Liver (tissue), 9 donors: ENCODE results near the gene RAB12. TPM values are rescaled to one million over a fixed set of nuclear protein-coding genes. Genes with fewer than 3 reads are reported as not detected.

ENCODE experiments used
- DNase-seq: peaks from one replicate; pipeline ENCODE4 v3.0.0-alpha.2; 2017; ENCODE audit warnings: low spot score
- H3K27ac ChIP-seq, 2 donors: one replicate each; pipeline ENCODE4 v1.7.0; 2013; ENCODE audit warnings: inconsistent platforms in 2 of 2, low read length in 2 of 2, control low read depth in 1 of 2, low read depth in 1 of 2, mild to moderate bottlenecking in 1 of 2
- H3K27me3 ChIP-seq, 4 donors: one replicate each; pipeline versions ENCODE4 v1.6.1 to v1.7.0; 2013; ENCODE audit warnings: low read length in 3 of 4, inconsistent platforms in 1 of 4, mild to moderate bottlenecking in 1 of 4, moderate library complexity in 1 of 4; ENCODE audit not compliant: control insufficient read depth in 4 of 4, insufficient read depth in 4 of 4
- H3K36me3 ChIP-seq, 4 donors: one replicate each; pipeline versions ENCODE4 v1.6.1 to v1.7.0; 2013; ENCODE audit warnings: low read length in 3 of 4, mild to moderate bottlenecking in 3 of 4, low read depth in 1 of 4, moderate library complexity in 1 of 4; ENCODE audit not compliant: control insufficient read depth in 4 of 4, insufficient read depth in 3 of 4
- H3K4me1 ChIP-seq, 4 donors: one replicate each; pipeline versions ENCODE4 v1.6.1 to v1.7.0; 2013; ENCODE audit warnings: low read length in 3 of 4, mild to moderate bottlenecking in 3 of 4, moderate library complexity in 1 of 4; ENCODE audit not compliant: control insufficient read depth in 4 of 4, insufficient read depth in 4 of 4
- H3K4me3 ChIP-seq, 3 donors: one replicate each; pipeline versions ENCODE4 v1.6.1 to v1.7.0; 2013; ENCODE audit warnings: low read length in 3 of 3, control low read depth in 1 of 3, low read depth in 1 of 3, mild to moderate bottlenecking in 1 of 3
- H3K9ac ChIP-seq, 2 donors: one replicate each; pipeline ENCODE4 v1.7.0; 2013; ENCODE audit warnings: low read length in 2 of 2, mild to moderate bottlenecking in 2 of 2, moderate library complexity in 2 of 2, control low read depth in 1 of 2, low read depth in 1 of 2
- H3K9me3 ChIP-seq, 4 donors: one replicate each; pipeline versions ENCODE4 v1.6.1 to v1.7.0; 2013; ENCODE audit warnings: low read length in 3 of 4; ENCODE audit not compliant: control insufficient read depth in 4 of 4
- ATF3 ChIP-seq: IDR thresholded peaks from 2 replicates; pipeline ENCODE4 v1.6.1; 2016; ENCODE audit warnings: antibody characterized with exemption
- EGR1 ChIP-seq, 2 donors: IDR thresholded peaks; 2 replicates each; pipeline ENCODE4 v1.6.1; 2016 to 2018; ENCODE audit warnings: antibody characterized with exemption in 2 of 2, low read depth in 2 of 2
- FOXA1 ChIP-seq: IDR thresholded peaks from 2 replicates; pipeline ENCODE4 v1.6.1; 2016; ENCODE audit warnings: antibody characterized with exemption
- FOXA2 ChIP-seq: IDR thresholded peaks from 2 replicates; pipeline ENCODE4 v1.6.1; 2016; ENCODE audit warnings: antibody characterized with exemption
- GABPA ChIP-seq, 2 donors: IDR thresholded peaks in 1 of 2; conservative IDR thresholded peaks in 1 of 2; 2 replicates each; pipeline ENCODE4 v1.6.1; 2016; ENCODE audit warnings: antibody characterized with exemption in 2 of 2, mild to moderate bottlenecking in 1 of 2, moderate library complexity in 1 of 2
- HNF4A ChIP-seq, 2 donors: conservative IDR thresholded peaks; 2 replicates each; pipeline ENCODE4 v1.6.1; 2016; ENCODE audit warnings: antibody characterized with exemption in 2 of 2, mild to moderate bottlenecking in 2 of 2
- HNF4G ChIP-seq: IDR thresholded peaks from 2 replicates; pipeline ENCODE4 v1.6.1; 2016; ENCODE audit warnings: antibody characterized with exemption
- JUND ChIP-seq, 2 donors: IDR thresholded peaks; 2 replicates each; pipeline ENCODE4 v1.6.1; 2016; ENCODE audit warnings: antibody characterized with exemption in 2 of 2
- MAX ChIP-seq: IDR thresholded peaks from 2 replicates; pipeline ENCODE4 v1.6.1; 2016; ENCODE audit warnings: antibody characterized with exemption
- NR2F2 ChIP-seq: IDR thresholded peaks from 2 replicates; pipeline ENCODE4 v1.6.1; 2016; ENCODE audit warnings: antibody characterized with exemption
- RXRA ChIP-seq, 2 donors: IDR thresholded peaks; 2 replicates each; pipeline ENCODE4 v1.6.1; 2017 to 2018; ENCODE audit warnings: antibody characterized with exemption in 2 of 2, mild to moderate bottlenecking in 1 of 2
- SP1 ChIP-seq: IDR thresholded peaks from 2 replicates; pipeline ENCODE4 v1.6.1; 2018; ENCODE audit warnings: antibody characterized with exemption, mild to moderate bottlenecking
- TAF1 ChIP-seq: conservative IDR thresholded peaks from 2 replicates; pipeline ENCODE4 v1.6.1; 2016; ENCODE audit warnings: antibody characterized with exemption, mild to moderate bottlenecking
- YY1 ChIP-seq: IDR thresholded peaks from 2 replicates; pipeline ENCODE4 v1.6.1; 2016; ENCODE audit warnings: antibody characterized with exemption, mild to moderate bottlenecking
- WGBS: extraction: QIAGEN DNeasy Blood & Tissue Kit; methylation state at CpG from one replicate; pipeline ENCODE4 v1.1.7; 2013; 5-methylcytosine and 5-hydroxymethylcytosine counted together
- polyA plus RNA-seq, 2 donors: library from polyadenylated mRNA; stranded (reverse) in 1 of 2; unstranded in 1 of 2; fragments of 200-250 nt in 1 of 2; fragments of >200 nt in 1 of 2; fragmentation: Nextera tagmentation in 1 of 2; extraction: Ambion mirVana in 1 of 2; gene quantifications; one replicate each; pipeline versions ENCODE4 v1.2.1 to v1.2.3, GENCODE V29; 2013 to 2015
- total RNA-seq, 2 donors: library from RNA; depleted of rRNA; stranded (reverse); fragments of >200 nt; gene quantifications; one replicate each; pipeline ENCODE4 v1.2.3, GENCODE V29; 2014
- TF ChIP-seq, protein P1 (sequence below): fragments of 150-350 bp; IDR thresholded peaks from 2 replicates; pipeline ENCODE4 v1.5.1; 2017; ENCODE audit warnings: improper control_type of control experiment, low read depth, low read length; ENCODE audit not compliant: missing input control
- TF ChIP-seq, protein P2 (sequence below): IDR thresholded peaks from 2 replicates; pipeline ENCODE4 v1.6.1; 2016; ENCODE audit warnings: antibody characterized with exemption, mild to moderate bottlenecking
- TF ChIP-seq, protein P3 (sequence below): IDR thresholded peaks from 2 replicates; pipeline ENCODE4 v1.6.1; 2016; ENCODE audit warnings: antibody characterized with exemption
- donor health status: healthy.
- donor health status: healthy.
- donor health status: healthy.
- donor health status: healthy.
- donor health status: healthy.

The RAB12 gene
- total and polyA plus RNA-seq, 4 donors, result 5.0 to 25.9 (median 14.9) TPM

- H3K4me1 ChIP-seq, result peaks cover 2 to 28% (median 13%) of the 10 kb centered on the region in 4 donors
- no peak overlapping the region for H3K9ac ChIP-seq
- DNase-seq, result no peak
- no peaks in the 10 kb centered on the region for H3K27me3 ChIP-seq
- 63% methylated on average over 4 of the region's 4 CpGs for WGBS
- H3K27ac ChIP-seq, result no peak overlapping the region
- no peaks in the 10 kb centered on the region for H3K36me3 ChIP-seq
- H3K9me3 ChIP-seq, result no peaks in the 10 kb centered on the region
- no peak overlapping the region for H3K4me3 ChIP-seq
- TF ChIP-seq GABPA (IDR thresholded peaks at IDR 0.05 in 1 of 2, conservative IDR thresholded peaks at IDR 0.05 in 1 of 2) (no peak), JUND (IDR thresholded peaks at IDR 0.05) (peak; percentile 16 to 78)
These were observed 6.3 kb downstream of the RAB12 start for GRCh38 chr18:8615397-8616027.

DNA sequence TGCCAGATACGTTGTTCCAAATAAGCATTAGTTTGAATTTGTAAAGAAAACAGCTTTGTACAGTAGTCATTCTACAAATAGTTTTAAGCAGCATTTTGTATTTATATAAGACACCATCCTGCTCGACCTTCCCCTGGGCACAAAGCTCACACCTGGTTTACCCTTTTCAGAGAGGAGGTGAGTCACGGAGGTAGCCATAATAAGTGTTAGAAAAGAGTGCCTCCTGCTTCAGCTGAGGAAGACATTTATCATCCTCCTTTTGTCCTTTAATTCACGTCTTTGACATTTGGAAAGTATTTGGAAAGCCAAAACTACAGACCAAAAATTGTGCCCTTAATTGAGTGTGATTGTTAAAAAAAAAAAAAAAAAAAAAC, 6.8 kb downstream of the RAB12 start:
- H3K27me3 ChIP-seq, result no peaks in the 10 kb centered on the region
- TF ChIP-seq, protein P1, sequence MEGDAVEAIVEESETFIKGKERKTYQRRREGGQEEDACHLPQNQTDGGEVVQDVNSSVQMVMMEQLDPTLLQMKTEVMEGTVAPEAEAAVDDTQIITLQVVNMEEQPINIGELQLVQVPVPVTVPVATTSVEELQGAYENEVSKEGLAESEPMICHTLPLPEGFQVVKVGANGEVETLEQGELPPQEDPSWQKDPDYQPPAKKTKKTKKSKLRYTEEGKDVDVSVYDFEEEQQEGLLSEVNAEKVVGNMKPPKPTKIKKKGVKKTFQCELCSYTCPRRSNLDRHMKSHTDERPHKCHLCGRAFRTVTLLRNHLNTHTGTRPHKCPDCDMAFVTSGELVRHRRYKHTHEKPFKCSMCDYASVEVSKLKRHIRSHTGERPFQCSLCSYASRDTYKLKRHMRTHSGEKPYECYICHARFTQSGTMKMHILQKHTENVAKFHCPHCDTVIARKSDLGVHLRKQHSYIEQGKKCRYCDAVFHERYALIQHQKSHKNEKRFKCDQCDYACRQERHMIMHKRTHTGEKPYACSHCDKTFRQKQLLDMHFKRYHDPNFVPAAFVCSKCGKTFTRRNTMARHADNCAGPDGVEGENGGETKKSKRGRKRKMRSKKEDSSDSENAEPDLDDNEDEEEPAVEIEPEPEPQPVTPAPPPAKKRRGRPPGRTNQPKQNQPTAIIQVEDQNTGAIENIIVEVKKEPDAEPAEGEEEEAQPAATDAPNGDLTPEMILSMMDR, result no peak
- TF ChIP-seq EGR1 (IDR thresholded peaks at IDR 0.05; ENCODE audit: low read depth in 2 of 2) (no peak), JUND (IDR thresholded peaks at IDR 0.05) (no peak), HNF4A (conservative IDR thresholded peaks at IDR 0.05) (no peak), ATF3 (no peak), GABPA (IDR thresholded peaks at IDR 0.05 in 1 of 2, conservative IDR thresholded peaks at IDR 0.05 in 1 of 2) (no peak), RXRA (IDR thresholded peaks at IDR 0.05) (no peak), FOXA1 (no peak), FOXA2 (no peak), TAF1 (no peak), YY1 (no peak), NR2F2 (no peak), MAX (no peak), SP1 (no peak), HNF4G (no peak)
- TF ChIP-seq, protein P2, sequence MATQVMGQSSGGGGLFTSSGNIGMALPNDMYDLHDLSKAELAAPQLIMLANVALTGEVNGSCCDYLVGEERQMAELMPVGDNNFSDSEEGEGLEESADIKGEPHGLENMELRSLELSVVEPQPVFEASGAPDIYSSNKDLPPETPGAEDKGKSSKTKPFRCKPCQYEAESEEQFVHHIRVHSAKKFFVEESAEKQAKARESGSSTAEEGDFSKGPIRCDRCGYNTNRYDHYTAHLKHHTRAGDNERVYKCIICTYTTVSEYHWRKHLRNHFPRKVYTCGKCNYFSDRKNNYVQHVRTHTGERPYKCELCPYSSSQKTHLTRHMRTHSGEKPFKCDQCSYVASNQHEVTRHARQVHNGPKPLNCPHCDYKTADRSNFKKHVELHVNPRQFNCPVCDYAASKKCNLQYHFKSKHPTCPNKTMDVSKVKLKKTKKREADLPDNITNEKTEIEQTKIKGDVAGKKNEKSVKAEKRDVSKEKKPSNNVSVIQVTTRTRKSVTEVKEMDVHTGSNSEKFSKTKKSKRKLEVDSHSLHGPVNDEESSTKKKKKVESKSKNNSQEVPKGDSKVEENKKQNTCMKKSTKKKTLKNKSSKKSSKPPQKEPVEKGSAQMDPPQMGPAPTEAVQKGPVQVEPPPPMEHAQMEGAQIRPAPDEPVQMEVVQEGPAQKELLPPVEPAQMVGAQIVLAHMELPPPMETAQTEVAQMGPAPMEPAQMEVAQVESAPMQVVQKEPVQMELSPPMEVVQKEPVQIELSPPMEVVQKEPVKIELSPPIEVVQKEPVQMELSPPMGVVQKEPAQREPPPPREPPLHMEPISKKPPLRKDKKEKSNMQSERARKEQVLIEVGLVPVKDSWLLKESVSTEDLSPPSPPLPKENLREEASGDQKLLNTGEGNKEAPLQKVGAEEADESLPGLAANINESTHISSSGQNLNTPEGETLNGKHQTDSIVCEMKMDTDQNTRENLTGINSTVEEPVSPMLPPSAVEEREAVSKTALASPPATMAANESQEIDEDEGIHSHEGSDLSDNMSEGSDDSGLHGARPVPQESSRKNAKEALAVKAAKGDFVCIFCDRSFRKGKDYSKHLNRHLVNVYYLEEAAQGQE, result no peak
- TF ChIP-seq, protein P3, sequence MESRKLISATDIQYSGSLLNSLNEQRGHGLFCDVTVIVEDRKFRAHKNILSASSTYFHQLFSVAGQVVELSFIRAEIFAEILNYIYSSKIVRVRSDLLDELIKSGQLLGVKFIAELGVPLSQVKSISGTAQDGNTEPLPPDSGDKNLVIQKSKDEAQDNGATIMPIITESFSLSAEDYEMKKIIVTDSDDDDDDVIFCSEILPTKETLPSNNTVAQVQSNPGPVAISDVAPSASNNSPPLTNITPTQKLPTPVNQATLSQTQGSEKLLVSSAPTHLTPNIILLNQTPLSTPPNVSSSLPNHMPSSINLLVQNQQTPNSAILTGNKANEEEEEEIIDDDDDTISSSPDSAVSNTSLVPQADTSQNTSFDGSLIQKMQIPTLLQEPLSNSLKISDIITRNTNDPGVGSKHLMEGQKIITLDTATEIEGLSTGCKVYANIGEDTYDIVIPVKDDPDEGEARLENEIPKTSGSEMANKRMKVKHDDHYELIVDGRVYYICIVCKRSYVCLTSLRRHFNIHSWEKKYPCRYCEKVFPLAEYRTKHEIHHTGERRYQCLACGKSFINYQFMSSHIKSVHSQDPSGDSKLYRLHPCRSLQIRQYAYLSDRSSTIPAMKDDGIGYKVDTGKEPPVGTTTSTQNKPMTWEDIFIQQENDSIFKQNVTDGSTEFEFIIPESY, result no peak
- H3K27ac ChIP-seq, result no peak overlapping the region
- H3K4me1 ChIP-seq, result peaks cover 2 to 29% (median 14%) of the 10 kb centered on the region in 4 donors
- DNase-seq, result no peak
- no peak overlapping the region for H3K4me3 ChIP-seq
- WGBS, result 76% methylated on average over 4 of the region's 4 CpGs
- no peak overlapping the region for H3K9ac ChIP-seq
- no peaks in the 10 kb centered on the region for H3K36me3 ChIP-seq
- no peaks in the 10 kb centered on the region for H3K9me3 ChIP-seq
